Ovary (tissue), 3 donors: Measurements from ENCODE around the gene NOTCH4.

Experiments
- EP300 ChIP-seq: sonication (generic); formaldehyde crosslinking; IDR thresholded peaks from one replicate; pipeline ENCODE4 v1.6.1; 2017; ENCODE audit warnings: antibody characterized with exemption
- POLR2A ChIP-seq: fragments of 450-650 bp; IDR thresholded peaks from one replicate; pipeline ENCODE4 v1.6.1; 2017; ENCODE audit warnings: antibody characterized with exemption, mild to moderate bottlenecking, moderate library complexity
- TF ChIP-seq, protein P1 (sequence below), 3 donors: fragments of 450-650 bp in 2 of 3; fragments of 200-600 bp in 1 of 3; IDR thresholded peaks; one replicate each; pipeline versions ENCODE4 v1.5.1 to v1.8.0; 2016 to 2022; ENCODE audit warnings: antibody characterized with exemption in 3 of 3, mild to moderate bottlenecking in 1 of 3
- donor health status: DM: no; HTN: no; CAD: no.

DNA sequence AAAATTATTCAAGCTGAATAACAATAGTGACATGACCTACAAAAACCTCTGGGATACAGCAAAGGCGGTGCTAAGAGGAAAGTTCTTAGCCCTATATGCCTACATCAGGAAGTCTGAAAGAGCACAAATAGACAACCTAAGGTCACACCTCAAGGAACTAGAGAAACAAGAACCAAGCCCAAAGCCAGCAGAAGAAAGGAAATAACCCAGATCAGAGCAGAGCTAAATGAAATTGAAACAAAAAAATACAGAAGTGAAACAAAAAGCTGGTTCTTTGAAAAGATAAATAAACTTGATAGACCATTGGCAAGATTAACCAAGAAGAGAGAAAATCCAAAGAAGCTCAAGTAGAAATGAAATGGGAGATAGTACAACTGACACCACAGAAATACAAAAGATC lies 47.6 kb upstream of the NOTCH4 start:
- TF ChIP-seq POLR2A (no peak), EP300 (no peak)
- TF ChIP-seq, protein P1, sequence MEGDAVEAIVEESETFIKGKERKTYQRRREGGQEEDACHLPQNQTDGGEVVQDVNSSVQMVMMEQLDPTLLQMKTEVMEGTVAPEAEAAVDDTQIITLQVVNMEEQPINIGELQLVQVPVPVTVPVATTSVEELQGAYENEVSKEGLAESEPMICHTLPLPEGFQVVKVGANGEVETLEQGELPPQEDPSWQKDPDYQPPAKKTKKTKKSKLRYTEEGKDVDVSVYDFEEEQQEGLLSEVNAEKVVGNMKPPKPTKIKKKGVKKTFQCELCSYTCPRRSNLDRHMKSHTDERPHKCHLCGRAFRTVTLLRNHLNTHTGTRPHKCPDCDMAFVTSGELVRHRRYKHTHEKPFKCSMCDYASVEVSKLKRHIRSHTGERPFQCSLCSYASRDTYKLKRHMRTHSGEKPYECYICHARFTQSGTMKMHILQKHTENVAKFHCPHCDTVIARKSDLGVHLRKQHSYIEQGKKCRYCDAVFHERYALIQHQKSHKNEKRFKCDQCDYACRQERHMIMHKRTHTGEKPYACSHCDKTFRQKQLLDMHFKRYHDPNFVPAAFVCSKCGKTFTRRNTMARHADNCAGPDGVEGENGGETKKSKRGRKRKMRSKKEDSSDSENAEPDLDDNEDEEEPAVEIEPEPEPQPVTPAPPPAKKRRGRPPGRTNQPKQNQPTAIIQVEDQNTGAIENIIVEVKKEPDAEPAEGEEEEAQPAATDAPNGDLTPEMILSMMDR (IDR thresholded peaks at IDR 0.05) = no peak
